HG03575 (cell line): ENCODE results near the gene DEFB118.
"Not testable (repeated sequence)": the region's sequence is repeated elsewhere in the genome, so short reads cannot be mapped to it uniquely, and the experiment has no call there.

Source experiments
- ATAC-seq: cut with Tn5 transposase; IDR thresholded peaks from one replicate; pipeline ENCODE4 v1.9.1; 2021; ENCODE audit not compliant: unreplicated experiment, insufficient number of reproducible peaks, low FRiP score; ENCODE audit errors: extremely low read depth

The DEFB118 gene

GRCh38 chr20:31368301-31368700 lies at the start of gene DEFB118:
DEFB118 (plus strand) TSS chr20:31368601; CDS start chr20:31368651, 50 bp downstream.
- no peak for ATAC-seq

GRCh38 chr20:31322504-31322903 lies 45.9 kb upstream of the DEFB118 start:
- ATAC-seq = no peak

GRCh38 chr20:31330893-31331292 lies 37.5 kb upstream of the DEFB118 start:
- no peak for ATAC-seq

- ATAC-seq = no peak
Observed at GRCh38 chr20:31341470-31341869, 26.9 kb upstream of the DEFB118 start.

GRCh38 chr20:31355981-31356380 lies 12.4 kb upstream of the DEFB118 start:
- no peak for ATAC-seq

GRCh38 chr20:31363295-31363694 lies 5.1 kb upstream of the DEFB118 start:
- no peak for ATAC-seq

- ATAC-seq = not testable (repeated sequence)
Observed at GRCh38 chr20:31364272-31364671, 4.1 kb upstream of the DEFB118 start.

- no peak for ATAC-seq
Observed at GRCh38 chr20:31374346-31374745, 5.9 kb downstream of the DEFB118 start.

GRCh38 chr20:31390490-31390889 lies 22.1 kb downstream of the DEFB118 start, which contains the start of gene DEFB119:
DEFB119 (minus strand) TSS chr20:31390590; CDS start chr20:31390483, 107 bp downstream.
- ATAC-seq = no peak

- no peak for ATAC-seq
Observed at GRCh38 chr20:31392836-31393235, 24.4 kb downstream of the DEFB118 start.

- ATAC-seq = no peak
Observed at GRCh38 chr20:31394900-31395299, 26.5 kb downstream of the DEFB118 start.

- ATAC-seq = no peak
Observed at GRCh38 chr20:31403886-31404285, 35.5 kb downstream of the DEFB118 start.

- ATAC-seq = no peak
Observed at GRCh38 chr20:31406115-31406514, 37.7 kb downstream of the DEFB118 start, which contains the start of gene DEFB121. DEFB121 (minus strand) TSS chr20:31406215; CDS start chr20:31406152, 63 bp downstream.

GRCh38 chr20:31410011-31410410 lies 41.6 kb downstream of the DEFB118 start:
- ATAC-seq = no peak

GRCh38 chr20:31414381-31414780 lies 46.0 kb downstream of the DEFB118 start:
- ATAC-seq = no peak

GRCh38 chr20:31415653-31416052 lies 47.3 kb downstream of the DEFB118 start:
- no peak for ATAC-seq

GRCh38 chr20:31418307-31418706 lies 49.9 kb downstream of the DEFB118 start:
- ATAC-seq = no peak
